Endothelial cell of umbilical vein (primary cell): ENCODE results near the gene SLC1A4. TPM values are rescaled to one million over a fixed set of nuclear protein-coding genes. Genes with fewer than 3 reads are reported as not detected.

Experiments used
- BruUV-seq: library from RNA; stranded (reverse); fragments of 400-500 nt; replicated peaks from 2 replicates; lab custom pipeline; 2021; lab: Mats Ljungman, UMichigan
- CTCF ChIA-PET: fragments of 300-600, 350-600 bp; sonication (Branson Sonifier 250); formaldehyde crosslinking; loops from one replicate; lab custom pipeline; 2021; ENCODE audit warnings: antibody characterized with exemption, inconsistent platforms; lab: Charles Lee
- POLR2A ChIA-PET: fragments of 300-600, 350-600 bp; sonication (Branson Sonifier 250); formaldehyde crosslinking; loops from one replicate; lab custom pipeline; 2021; ENCODE audit warnings: antibody characterized with exemption, inconsistent platforms; lab: Charles Lee
- DNase-seq: peaks from one replicate; pipeline ENCODE4 v3.0.0-alpha.2; 2011; ENCODE audit warnings: low read depth, low spot score
- FAIRE-seq: peaks from 2 replicates; lab custom pipeline; 2011; peaks lifted over from hg19 to GRCh38; lab: Jason Lieb, UNC
- H2AFZ ChIP-seq: 2 replicates; pipeline ENCODE4 v1.6.0; 2012; ENCODE audit warnings: low read depth, low read length, control low read depth, inconsistent platforms
- H3K27ac ChIP-seq: 2 replicates; pipeline ENCODE4 v1.5.1; 2011; ENCODE audit warnings: low read depth, mild to moderate bottlenecking, control low read depth, low read length, moderate library complexity; ENCODE audit not compliant: insufficient read depth
- H3K27me3 ChIP-seq, 2 experiments: 2 replicates each; pipeline versions ENCODE4 v1.6.0 to v1.6.1; 2011; ENCODE audit warnings: low read length in 2 of 2, mixed read lengths in 1 of 2; ENCODE audit not compliant: control insufficient read depth in 2 of 2, insufficient read depth in 2 of 2
- H3K36me3 ChIP-seq, 2 experiments: 2 replicates in 1 of 2; 3 replicates in 1 of 2; pipeline ENCODE4 v1.5.1; 2011; ENCODE audit warnings: low read length in 2 of 2, mild to moderate bottlenecking in 1 of 2, moderate library complexity in 1 of 2; ENCODE audit not compliant: control insufficient read depth in 2 of 2, insufficient read depth in 2 of 2; ENCODE audit errors: extremely low read depth in 1 of 2
- H3K4me1 ChIP-seq: 3 replicates; pipeline ENCODE4 v1.5.1; 2011; ENCODE audit warnings: mild to moderate bottlenecking, low read length; ENCODE audit not compliant: control insufficient read depth, insufficient read depth; ENCODE audit errors: extremely low read depth
- H3K4me2 ChIP-seq: 2 replicates; pipeline ENCODE4 v1.6.1; 2011; ENCODE audit warnings: low read length, control low read depth, mixed read lengths; ENCODE audit not compliant: insufficient read depth
- H3K4me3 ChIP-seq, 3 experiments: fragments of 200-600 bp in 1 of 3; sonication (generic), shearing (Covaris generic) in 1 of 3; replicated peaks in 1 of 3; 2 replicates each; pipeline ENCODE4 v1.5.1; 2011 to 2016; ENCODE audit warnings: control low read depth in 3 of 3, low read length in 3 of 3, mild to moderate bottlenecking in 2 of 3, inconsistent platforms in 1 of 3, low read depth in 1 of 3, moderate library complexity in 1 of 3; ENCODE audit not compliant: insufficient read depth in 1 of 3
- H3K79me2 ChIP-seq: 2 replicates; pipeline ENCODE4 v1.6.0; 2012; ENCODE audit warnings: low read length, inconsistent platforms; ENCODE audit not compliant: control insufficient read depth, insufficient read depth
- H3K9ac ChIP-seq: replicated peaks from 2 replicates; pipeline ENCODE3; 2011; ENCODE audit warnings: low read length, control low read depth; ENCODE audit not compliant: insufficient read depth; ENCODE audit errors: extremely low read depth
- H3K9me1 ChIP-seq: replicated peaks from 3 replicates; pipeline ENCODE4 v1.6.0; 2011; ENCODE audit warnings: mild to moderate bottlenecking, low read length; ENCODE audit not compliant: control insufficient read depth, insufficient read depth; ENCODE audit errors: extremely low read depth
- H3K9me3 ChIP-seq: replicated peaks from 2 replicates; pipeline ENCODE4 v1.5.1; 2012; ENCODE audit warnings: low read length, inconsistent platforms; ENCODE audit not compliant: control insufficient read depth, insufficient read depth
- H4K20me1 ChIP-seq: replicated peaks from 2 replicates; pipeline ENCODE3; 2011; ENCODE audit warnings: mild to moderate bottlenecking, low read length; ENCODE audit not compliant: control insufficient read depth, insufficient read depth; ENCODE audit errors: extremely low read depth
- EZH2 ChIP-seq: IDR thresholded peaks from 2 replicates; pipeline ENCODE4 v1.6.1; 2012; ENCODE audit warnings: borderline replicate concordance, low read depth, mild to moderate bottlenecking, moderate library complexity, low read length, inconsistent platforms; ENCODE audit not compliant: severe bottlenecking
- FOS ChIP-seq: IDR thresholded peaks from 2 replicates; pipeline ENCODE4 v1.6.1; 2011; ENCODE audit warnings: mild to moderate bottlenecking, low read length, moderate library complexity, borderline replicate concordance; ENCODE audit not compliant: insufficient read depth
- GATA2 ChIP-seq: IDR thresholded peaks from 2 replicates; pipeline ENCODE4 v1.7.0; 2011; ENCODE audit warnings: low read depth, mild to moderate bottlenecking, moderate library complexity, mixed read lengths, low read length; ENCODE audit not compliant: insufficient read length, insufficient read depth
- JUN ChIP-seq: IDR thresholded peaks from 2 replicates; pipeline ENCODE4 v1.6.1; 2011; ENCODE audit warnings: borderline replicate concordance, low read depth; ENCODE audit not compliant: insufficient read length, insufficient read depth
- MYC ChIP-seq: IDR thresholded peaks from one replicate; pipeline ENCODE4 v1.6.1; 2011; ENCODE audit warnings: mild to moderate bottlenecking, low read depth, low read length
- POLR2A ChIP-seq: IDR thresholded peaks from 2 replicates; pipeline ENCODE4 v1.6.1; 2012; ENCODE audit warnings: low read depth, mild to moderate bottlenecking, control low read depth, low read length
- POLR2AphosphoS5 ChIP-seq: IDR thresholded peaks from 2 replicates; pipeline ENCODE4 v1.6.1; 2012; ENCODE audit warnings: low read depth, mild to moderate bottlenecking, control low read depth, low read length, moderate library complexity; ENCODE audit not compliant: insufficient read depth
- dilution Hi-C: fragments of 300-500 bp; cut with MboI; formaldehyde crosslinking; loops from one replicate; pipeline ENCODE4 v1.15.0; 2019; ENCODE audit warnings: low sequenced_read_pairs; ENCODE audit not compliant: extremely low pct_ligation_motif_present
- intact Hi-C: fragments of 100-400 bp; cut with micrococcal nuclease; formaldehyde crosslinking; loops from one replicate; pipeline ENCODE4 v1.10.0; 2022
- polyA plus RNA-seq, 4 experiments: library from polyadenylated mRNA; depleted of rRNA in 3 of 4; stranded (reverse) in 3 of 4; unstranded in 1 of 4; fragments of >200 nt; gene quantifications; 2 replicates each; pipeline versions ENCODE4 v1.2.1 to v1.2.3, GENCODE V29; 2011 to 2012; ENCODE audit warnings: missing spikeins in 1 of 4
- total RNA-seq: library from RNA; stranded (reverse); gene quantifications from 2 replicates; pipeline ENCODE4 v1.2.3, GENCODE V29; 2021
- TF ChIP-seq, protein P1 (sequence below): IDR thresholded peaks from 2 replicates; pipeline ENCODE4 v1.6.1; 2011; ENCODE audit not compliant: insufficient read depth, insufficient read length
- TF ChIP-seq, protein P2 (sequence below), 2 donors: IDR thresholded peaks; 1 replicate in 1 of 2; 2 replicates in 1 of 2; pipeline ENCODE4 v1.5.1; 2011; ENCODE audit warnings: low read length in 2 of 2, mild to moderate bottlenecking in 2 of 2, moderate library complexity in 2 of 2, control low read depth in 1 of 2, inconsistent platforms in 1 of 2, low read depth in 1 of 2; ENCODE audit not compliant: insufficient read depth in 1 of 2; ENCODE audit errors: extremely low read depth in 1 of 2

Gene SLC1A4
- total and polyA plus RNA-seq, 2 donors (not counting 3 experiments of a cell fraction or from before 2014, with no cell fraction given): 9.9 to 13.9 TPM

DNA sequence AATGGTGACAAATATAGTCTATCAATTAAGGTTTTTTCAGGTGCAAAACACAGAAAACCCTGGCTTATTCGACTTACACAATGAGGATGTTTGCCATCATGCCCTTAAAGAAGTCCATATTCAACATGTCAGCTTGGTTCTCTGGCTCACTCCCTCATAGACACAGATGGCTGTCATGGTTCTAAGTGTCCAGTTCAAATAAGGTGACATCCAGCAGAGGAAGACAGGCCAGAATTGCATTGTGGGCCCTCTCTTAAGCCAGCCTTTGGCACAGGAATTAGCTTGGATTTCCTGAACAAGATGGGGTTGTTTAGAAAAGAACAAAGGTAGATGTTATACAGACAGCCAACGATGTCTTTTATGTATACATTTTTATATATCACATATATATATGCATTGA, 18.7 kb upstream of the SLC1A4 start:
- BruUV-seq: no TSS peak
- Histone ChIP-seq H3K9ac (no peak overlapping the region), H3K36me3 (no peaks in the 10 kb centered on the region), H2AFZ (no peak overlapping the region), H3K27ac (no peak overlapping the region), H4K20me1 (no peaks in the 10 kb centered on the region), H3K9me1 (no peaks in the 10 kb centered on the region), H3K9me3 (no peaks in the 10 kb centered on the region), H3K4me1 (peaks cover 5% of the 10 kb centered on the region), H3K27me3 (peaks cover 10% of the 10 kb centered on the region in 2 experiments), H3K4me3 (no peak overlapping the region), H3K4me2 (no peak overlapping the region), H3K79me2 (no peaks in the 10 kb centered on the region)
- no peak for TF ChIP-seq EZH2
- TF ChIP-seq, protein P1, sequence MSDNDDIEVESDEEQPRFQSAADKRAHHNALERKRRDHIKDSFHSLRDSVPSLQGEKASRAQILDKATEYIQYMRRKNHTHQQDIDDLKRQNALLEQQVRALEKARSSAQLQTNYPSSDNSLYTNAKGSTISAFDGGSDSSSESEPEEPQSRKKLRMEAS: no peak
- TF ChIP-seq MYC: no peak
- no peak for TF ChIP-seq JUN
- TF ChIP-seq FOS: no peak
- TF ChIP-seq, protein P2, sequence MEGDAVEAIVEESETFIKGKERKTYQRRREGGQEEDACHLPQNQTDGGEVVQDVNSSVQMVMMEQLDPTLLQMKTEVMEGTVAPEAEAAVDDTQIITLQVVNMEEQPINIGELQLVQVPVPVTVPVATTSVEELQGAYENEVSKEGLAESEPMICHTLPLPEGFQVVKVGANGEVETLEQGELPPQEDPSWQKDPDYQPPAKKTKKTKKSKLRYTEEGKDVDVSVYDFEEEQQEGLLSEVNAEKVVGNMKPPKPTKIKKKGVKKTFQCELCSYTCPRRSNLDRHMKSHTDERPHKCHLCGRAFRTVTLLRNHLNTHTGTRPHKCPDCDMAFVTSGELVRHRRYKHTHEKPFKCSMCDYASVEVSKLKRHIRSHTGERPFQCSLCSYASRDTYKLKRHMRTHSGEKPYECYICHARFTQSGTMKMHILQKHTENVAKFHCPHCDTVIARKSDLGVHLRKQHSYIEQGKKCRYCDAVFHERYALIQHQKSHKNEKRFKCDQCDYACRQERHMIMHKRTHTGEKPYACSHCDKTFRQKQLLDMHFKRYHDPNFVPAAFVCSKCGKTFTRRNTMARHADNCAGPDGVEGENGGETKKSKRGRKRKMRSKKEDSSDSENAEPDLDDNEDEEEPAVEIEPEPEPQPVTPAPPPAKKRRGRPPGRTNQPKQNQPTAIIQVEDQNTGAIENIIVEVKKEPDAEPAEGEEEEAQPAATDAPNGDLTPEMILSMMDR (IDR thresholded peaks at IDR 0.05; ENCODE audit: extremely low read depth in 1 of 2, insufficient read depth in 1 of 2, low read depth in 1 of 2, low read length in 2 of 2): no peak
- no peak for TF ChIP-seq POLR2AphosphoS5
- TF ChIP-seq GATA2: no peak
- no peak for TF ChIP-seq POLR2A
- ChIA-PET CTCF (interaction anchor here (1.5 to 1.6 kb wide), 2 partner anchors 53 to 217 kb away, joined by 3 read pairs; no protein-coding TSS in a partner anchor), POLR2A (no interaction called here)
- FAIRE-seq: no peak
- intact Hi-C loops (no loop called here), dilution Hi-C loops (no loop called here)
- no peak for DNase-seq
